NK-92 (cell line): ENCODE results near the gene TMEM232.
"Not testable (repeated sequence)": the region's sequence is repeated elsewhere in the genome, so short reads cannot be mapped to it uniquely, and the experiment has no call there.

Experiments used
- DNase-seq: peaks from one replicate; lab custom pipeline; 2025; ENCODE audit not compliant: unreplicated experiment; lab: John Stamatoyannopoulos, UW

TMEM232 gene

GRCh38 chr5:110625376-110625999 lies 101.0 kb downstream of the TMEM232 start:
- no peak for DNase-seq

- no peak for DNase-seq
Measured at GRCh38 chr5:110623874-110624273, 102.6 kb downstream of the TMEM232 start.

GRCh38 chr5:110618941-110619340 lies 107.5 kb downstream of the TMEM232 start:
- no peak for DNase-seq

- DNase-seq: no peak
Measured at GRCh38 chr5:110616009-110616408, 110.5 kb downstream of the TMEM232 start.

GRCh38 chr5:110612794-110613247 lies 113.7 kb downstream of the TMEM232 start:
- DNase-seq: no peak

- no peak for DNase-seq
Measured at GRCh38 chr5:110611817-110612216, 114.7 kb downstream of the TMEM232 start.

GRCh38 chr5:110594866-110595265 lies 131.6 kb downstream of the TMEM232 start:
- no peak for DNase-seq

GRCh38 chr5:110590187-110590586 lies 136.3 kb downstream of the TMEM232 start:
- no peak for DNase-seq

- DNase-seq: no peak
Measured at GRCh38 chr5:110588286-110588980, 138.0 kb downstream of the TMEM232 start.

- no peak for DNase-seq
Measured at GRCh38 chr5:110580625-110581024, 145.8 kb downstream of the TMEM232 start.

GRCh38 chr5:110572729-110573128 lies 153.7 kb downstream of the TMEM232 start:
- DNase-seq: no peak

- no peak for DNase-seq
Measured at GRCh38 chr5:110562191-110562590, 164.3 kb downstream of the TMEM232 start.

- no peak for DNase-seq
Measured at GRCh38 chr5:110561510-110561909, 165.0 kb downstream of the TMEM232 start.

GRCh38 chr5:110549301-110549700 lies 177.2 kb downstream of the TMEM232 start:
- no peak for DNase-seq

- no peak for DNase-seq
Measured at GRCh38 chr5:110548171-110548570, 178.3 kb downstream of the TMEM232 start.

- no peak for DNase-seq
Measured at GRCh38 chr5:110547495-110547894, 179.0 kb downstream of the TMEM232 start.

GRCh38 chr5:110545716-110546115 lies 180.8 kb downstream of the TMEM232 start:
- DNase-seq: no peak

GRCh38 chr5:110544603-110545002 lies 181.9 kb downstream of the TMEM232 start:
- no peak for DNase-seq

GRCh38 chr5:110542949-110543348 lies 183.5 kb downstream of the TMEM232 start:
- no peak for DNase-seq

GRCh38 chr5:110536120-110537115 lies 190.1 kb downstream of the TMEM232 start:
- DNase-seq: no peak

GRCh38 chr5:110535146-110535545 lies 191.3 kb downstream of the TMEM232 start:
- not testable (repeated sequence) for DNase-seq
